ENCODE measurements around the gene LAMA3. TPM values are rescaled to one million over a fixed set of nuclear protein-coding genes. Genes with fewer than 3 reads are reported as not detected.

Gene LAMA3
- total and polyA plus RNA-seq, 10 of the 15 experiments (the other 5 are each of a cell fraction or from before 2014, with no cell fraction given), result 0.37 to 6.5 (median 5.4) TPM

DNA sequence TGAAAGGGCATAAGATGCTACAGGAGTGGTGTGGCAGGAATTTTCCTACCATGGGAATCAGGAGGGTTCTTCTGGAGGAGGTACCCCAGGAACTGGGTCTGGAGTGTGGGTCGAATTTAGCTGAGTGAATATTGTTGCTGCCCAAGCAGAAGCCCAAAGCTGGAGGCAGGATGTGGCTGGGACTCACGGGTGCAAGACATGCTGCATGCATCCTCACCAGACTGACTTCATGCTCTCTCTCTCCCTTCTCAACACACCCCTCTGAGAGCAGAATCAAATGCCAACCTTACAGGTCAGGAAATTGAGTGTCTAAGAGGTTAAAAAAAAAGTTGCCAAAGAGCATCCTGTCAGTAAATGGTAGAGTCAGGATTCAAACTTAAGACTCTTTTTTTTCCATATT, 246.6 kb downstream of the LAMA3 start:
- no peak overlapping the region for H3K9ac ChIP-seq (ENCODE audit: control insufficient read depth, insufficient read depth, low read length)
- H3K4me1 ChIP-seq (ENCODE audit: control insufficient read depth, insufficient read depth, low read length), result peaks cover 28% of the 10 kb centered on the region
- no peaks in the 10 kb centered on the region for H3K36me3 ChIP-seq (ENCODE audit: control insufficient read depth in 2 of 2, insufficient read depth in 2 of 2, low read length in 1 of 2)
- ChIA-PET SMC1A (ENCODE audit: uncharacterized antibody, unreplicated experiment) (interaction anchor here (0.8 to 1.6 kb wide), 2 partner anchors 10 to 16 kb away, joined by 3 to 6 read pairs; no protein-coding TSS in a partner anchor), RAD21 (ENCODE audit: unreplicated experiment) (interaction anchor here (1.0 kb wide), 1 partner anchor 16 kb away, joined by 3 read pairs; no protein-coding TSS in a partner anchor), CTCF (interaction anchor here (2.0 kb wide), 1 partner anchor 17 kb away, joined by 7 read pairs; no protein-coding TSS in a partner anchor), POLR2A (interaction anchor here (0.5 kb wide), 1 partner anchor 442 kb away, joined by 4 read pairs; no protein-coding TSS in a partner anchor)
- no peaks in the 10 kb centered on the region for H3K79me2 ChIP-seq (ENCODE audit: control insufficient read depth, insufficient read depth, low read length)
- no peaks in the 10 kb centered on the region for H3K27me3 ChIP-seq (replicated peaks in 1 of 2; ENCODE audit: control insufficient read depth in 2 of 2, insufficient read depth in 2 of 2, low read length in 1 of 2)
- no peak overlapping the region for H3K27ac ChIP-seq (ENCODE audit: control insufficient read depth, insufficient read depth)
- no peak overlapping the region for H3K4me3 ChIP-seq
- no peak for DNase-seq (ENCODE audit: low read depth, low spot score)
- no peak overlapping the region for H3K4me2 ChIP-seq (ENCODE audit: control insufficient read depth, insufficient read depth)
- no peaks in the 10 kb centered on the region for H4K20me1 ChIP-seq (ENCODE audit: control insufficient read depth, insufficient read depth)
- no TSS peak for BruUV-seq (replicated peaks)
- no peak for ATAC-seq
- in situ Hi-C loops (cut with MboI), result no loop called here
- WGBS (ENCODE audit: insufficient coverage, insufficient replicate concordance, low lambda C conversion rate, missing lambda C conversion rate), result 12% methylated on average over 2 of the region's 2 CpGs
- H2AFZ ChIP-seq (ENCODE audit: control insufficient read depth, low read depth, low read length), result no peak overlapping the region
- TF ChIP-seq IRF4 (IDR thresholded peaks at IDR 0.05; ENCODE audit: low read depth, low read length) (no peak), BRCA1 (IDR thresholded peaks at IDR 0.05; ENCODE audit: low read depth, low read length) (no peak), SP1 (IDR thresholded peaks at IDR 0.05; ENCODE audit: low read depth, low read length) (no peak)
- TF ChIP-seq, protein P1, sequence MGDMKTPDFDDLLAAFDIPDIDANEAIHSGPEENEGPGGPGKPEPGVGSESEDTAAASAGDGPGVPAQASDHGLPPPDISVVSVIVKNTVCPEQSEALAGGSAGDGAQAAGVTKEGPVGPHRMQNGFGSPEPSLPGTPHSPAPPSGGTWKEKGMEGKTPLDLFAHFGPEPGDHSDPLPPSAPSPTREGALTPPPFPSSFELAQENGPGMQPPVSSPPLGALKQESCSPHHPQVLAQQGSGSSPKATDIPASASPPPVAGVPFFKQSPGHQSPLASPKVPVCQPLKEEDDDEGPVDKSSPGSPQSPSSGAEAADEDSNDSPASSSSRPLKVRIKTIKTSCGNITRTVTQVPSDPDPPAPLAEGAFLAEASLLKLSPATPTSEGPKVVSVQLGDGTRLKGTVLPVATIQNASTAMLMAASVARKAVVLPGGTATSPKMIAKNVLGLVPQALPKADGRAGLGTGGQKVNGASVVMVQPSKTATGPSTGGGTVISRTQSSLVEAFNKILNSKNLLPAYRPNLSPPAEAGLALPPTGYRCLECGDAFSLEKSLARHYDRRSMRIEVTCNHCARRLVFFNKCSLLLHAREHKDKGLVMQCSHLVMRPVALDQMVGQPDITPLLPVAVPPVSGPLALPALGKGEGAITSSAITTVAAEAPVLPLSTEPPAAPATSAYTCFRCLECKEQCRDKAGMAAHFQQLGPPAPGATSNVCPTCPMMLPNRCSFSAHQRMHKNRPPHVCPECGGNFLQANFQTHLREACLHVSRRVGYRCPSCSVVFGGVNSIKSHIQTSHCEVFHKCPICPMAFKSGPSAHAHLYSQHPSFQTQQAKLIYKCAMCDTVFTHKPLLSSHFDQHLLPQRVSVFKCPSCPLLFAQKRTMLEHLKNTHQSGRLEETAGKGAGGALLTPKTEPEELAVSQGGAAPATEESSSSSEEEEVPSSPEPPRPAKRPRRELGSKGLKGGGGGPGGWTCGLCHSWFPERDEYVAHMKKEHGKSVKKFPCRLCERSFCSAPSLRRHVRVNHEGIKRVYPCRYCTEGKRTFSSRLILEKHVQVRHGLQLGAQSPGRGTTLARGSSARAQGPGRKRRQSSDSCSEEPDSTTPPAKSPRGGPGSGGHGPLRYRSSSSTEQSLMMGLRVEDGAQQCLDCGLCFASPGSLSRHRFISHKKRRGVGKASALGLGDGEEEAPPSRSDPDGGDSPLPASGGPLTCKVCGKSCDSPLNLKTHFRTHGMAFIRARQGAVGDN (IDR thresholded peaks at IDR 0.05), result no peak
- TF ChIP-seq, protein P2, sequence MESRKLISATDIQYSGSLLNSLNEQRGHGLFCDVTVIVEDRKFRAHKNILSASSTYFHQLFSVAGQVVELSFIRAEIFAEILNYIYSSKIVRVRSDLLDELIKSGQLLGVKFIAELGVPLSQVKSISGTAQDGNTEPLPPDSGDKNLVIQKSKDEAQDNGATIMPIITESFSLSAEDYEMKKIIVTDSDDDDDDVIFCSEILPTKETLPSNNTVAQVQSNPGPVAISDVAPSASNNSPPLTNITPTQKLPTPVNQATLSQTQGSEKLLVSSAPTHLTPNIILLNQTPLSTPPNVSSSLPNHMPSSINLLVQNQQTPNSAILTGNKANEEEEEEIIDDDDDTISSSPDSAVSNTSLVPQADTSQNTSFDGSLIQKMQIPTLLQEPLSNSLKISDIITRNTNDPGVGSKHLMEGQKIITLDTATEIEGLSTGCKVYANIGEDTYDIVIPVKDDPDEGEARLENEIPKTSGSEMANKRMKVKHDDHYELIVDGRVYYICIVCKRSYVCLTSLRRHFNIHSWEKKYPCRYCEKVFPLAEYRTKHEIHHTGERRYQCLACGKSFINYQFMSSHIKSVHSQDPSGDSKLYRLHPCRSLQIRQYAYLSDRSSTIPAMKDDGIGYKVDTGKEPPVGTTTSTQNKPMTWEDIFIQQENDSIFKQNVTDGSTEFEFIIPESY (IDR thresholded peaks at IDR 0.05), result no peak
- FAIRE-seq, result no peak
- intact Hi-C loops (cut with micrococcal nuclease; ENCODE audit: unreplicated experiment), result no loop called here
- H3K9me3 ChIP-seq (replicated peaks; ENCODE audit: control insufficient read depth, insufficient read depth, low read length), result no peaks in the 10 kb centered on the region; the same call in 2 of the 3 replicates

Data from GM12878 (cell line).